C4-2B (cell line): ENCODE measurements around the gene NATD1.

Experiments used
- H3K27ac ChIP-seq: fragments of 450-650 bp; 2 replicates; pipeline ENCODE4 v1.5.1; 2017
- ZFX ChIP-seq: fragments of 450-650 bp; IDR thresholded peaks from 2 replicates; pipeline ENCODE4 v1.6.1; 2017
- TF ChIP-seq, protein P1 (sequence below): fragments of 450-650 bp; conservative IDR thresholded peaks from 2 replicates; pipeline ENCODE4 v1.5.1; 2017; ENCODE audit warnings: mild to moderate bottlenecking

The NATD1 gene

GRCh38 chr17:21191698-21192097, 61.5 kb downstream of the NATD1 start:
- no peak overlapping the region for H3K27ac ChIP-seq
- TF ChIP-seq ZFX: no peak
- TF ChIP-seq, protein P1, sequence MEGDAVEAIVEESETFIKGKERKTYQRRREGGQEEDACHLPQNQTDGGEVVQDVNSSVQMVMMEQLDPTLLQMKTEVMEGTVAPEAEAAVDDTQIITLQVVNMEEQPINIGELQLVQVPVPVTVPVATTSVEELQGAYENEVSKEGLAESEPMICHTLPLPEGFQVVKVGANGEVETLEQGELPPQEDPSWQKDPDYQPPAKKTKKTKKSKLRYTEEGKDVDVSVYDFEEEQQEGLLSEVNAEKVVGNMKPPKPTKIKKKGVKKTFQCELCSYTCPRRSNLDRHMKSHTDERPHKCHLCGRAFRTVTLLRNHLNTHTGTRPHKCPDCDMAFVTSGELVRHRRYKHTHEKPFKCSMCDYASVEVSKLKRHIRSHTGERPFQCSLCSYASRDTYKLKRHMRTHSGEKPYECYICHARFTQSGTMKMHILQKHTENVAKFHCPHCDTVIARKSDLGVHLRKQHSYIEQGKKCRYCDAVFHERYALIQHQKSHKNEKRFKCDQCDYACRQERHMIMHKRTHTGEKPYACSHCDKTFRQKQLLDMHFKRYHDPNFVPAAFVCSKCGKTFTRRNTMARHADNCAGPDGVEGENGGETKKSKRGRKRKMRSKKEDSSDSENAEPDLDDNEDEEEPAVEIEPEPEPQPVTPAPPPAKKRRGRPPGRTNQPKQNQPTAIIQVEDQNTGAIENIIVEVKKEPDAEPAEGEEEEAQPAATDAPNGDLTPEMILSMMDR: no peak

- H3K27ac ChIP-seq: no peak overlapping the region
- TF ChIP-seq ZFX: no peak
- TF ChIP-seq, protein P1: no peak
Measured at GRCh38 chr17:21190078-21190477, 63.1 kb downstream of the NATD1 start.

DNA sequence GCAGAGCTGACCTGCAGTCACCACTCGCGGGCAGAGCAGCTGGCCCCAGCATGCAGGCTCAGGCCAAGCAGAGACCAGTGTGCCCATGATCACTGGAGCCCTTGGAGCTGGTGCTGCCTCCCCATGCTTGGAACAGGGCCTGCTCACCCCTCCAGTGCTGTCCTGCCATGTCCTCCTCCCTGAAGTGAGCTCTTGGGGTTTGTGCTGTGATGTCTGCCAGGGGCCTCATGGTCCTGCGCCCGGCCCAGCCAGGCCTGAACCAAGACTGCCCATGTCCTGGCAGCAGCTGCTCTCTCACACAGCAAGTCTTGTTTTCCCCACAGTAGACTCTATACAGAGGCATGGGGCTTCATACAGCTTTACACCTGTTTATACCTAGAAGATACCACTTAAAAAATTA, 63.8 kb downstream of the NATD1 start:
- no peak overlapping the region for H3K27ac ChIP-seq
- TF ChIP-seq, protein P1: no peak
- TF ChIP-seq ZFX: no peak
